HAP-1 (cell line): Measurements from ENCODE around the gene VPS4A.
"Not testable (repeated sequence)": the region's sequence is repeated elsewhere in the genome, so short reads cannot be mapped to it uniquely, and the experiment has no call there.

ENCODE experiments used
- DNase-seq, 2 experiments: peaks; one replicate each; pipeline ENCODE4 v3.0.0-alpha.2; 2016 to 2020; ENCODE audit warnings: low spot score in 2 of 2
- H3K27me3 ChIP-seq: fragments of 250-450 bp; sonication (Bioruptor Pico); 2 replicates; pipeline ENCODE4 v1.5.1; 2020; ENCODE audit warnings: low read depth, mild to moderate bottlenecking, moderate library complexity
- H3K36me3 ChIP-seq: fragments of 250-450 bp; sonication (Bioruptor Pico); replicated peaks from 2 replicates; pipeline ENCODE4 v1.5.1; 2020; ENCODE audit warnings: mild to moderate bottlenecking
- H3K4me1 ChIP-seq: fragments of 250-450 bp; sonication (Bioruptor Pico); 2 replicates; pipeline ENCODE4 v1.5.1; 2020; ENCODE audit warnings: mild to moderate bottlenecking
- H3K4me3 ChIP-seq: fragments of 250-450 bp; sonication (Bioruptor Pico); 2 replicates; pipeline ENCODE4 v1.5.1; 2020; ENCODE audit warnings: mild to moderate bottlenecking, moderate library complexity
- H3K9me3 ChIP-seq: fragments of 250-450 bp; sonication (Bioruptor Pico); 2 replicates; pipeline ENCODE4 v1.5.1; 2020; ENCODE audit warnings: mild to moderate bottlenecking, moderate library complexity
- in situ Hi-C: fragments of 300-500 bp; cut with MboI; formaldehyde crosslinking; loops from 3 replicates; pipeline ENCODE4 v1.14.3; 2020; ENCODE audit warnings: low sequenced_read_pairs, inconsistent platforms, mixed read lengths

VPS4A gene

GRCh38 chr16:69291657-69292056 lies 19.5 kb upstream of the VPS4A start:
- in situ Hi-C loops, H3K4me1 ChIP-seq, DNase-seq: not testable (repeated sequence)

GRCh38 chr16:69293401-69293800 lies 17.7 kb upstream of the VPS4A start:
- H3K9me3 ChIP-seq, result no peaks in the 10 kb centered on the region
- H3K36me3 ChIP-seq, result no peaks in the 10 kb centered on the region
- no peaks in the 10 kb centered on the region for H3K4me1 ChIP-seq
- in situ Hi-C loops, result no loop called here
- no peaks in the 10 kb centered on the region for H3K27me3 ChIP-seq
- H3K4me3 ChIP-seq, result no peak overlapping the region
- no peak for DNase-seq

More at GRCh38 chr16:69291657-69292056, 19.5 kb upstream of the VPS4A start:
- H3K27me3 ChIP-seq, H3K36me3 ChIP-seq, H3K9me3 ChIP-seq, H3K4me3 ChIP-seq: not testable (repeated sequence)

- Histone ChIP-seq H3K9me3 (no peaks in the 10 kb centered on the region), H3K4me3 (no peak overlapping the region), H3K4me1 (no peaks in the 10 kb centered on the region), H3K36me3 (no peaks in the 10 kb centered on the region), H3K27me3 (no peaks in the 10 kb centered on the region)
- DNase-seq, result no peak
- in situ Hi-C loops, result no loop called here
These were observed 17.1 kb upstream of the VPS4A start for GRCh38 chr16:69294051-69294450.

GRCh38 chr16:69296771-69297170 lies 14.4 kb upstream of the VPS4A start:
- H3K4me3 ChIP-seq, in situ Hi-C loops, H3K9me3 ChIP-seq, H3K4me1 ChIP-seq, H3K36me3 ChIP-seq, H3K27me3 ChIP-seq, DNase-seq: not testable (repeated sequence)

GRCh38 chr16:69298261-69298660 lies 12.9 kb upstream of the VPS4A start:
- peaks cover 9% of the 10 kb centered on the region for H3K36me3 ChIP-seq
- no peaks in the 10 kb centered on the region for H3K9me3 ChIP-seq
- in situ Hi-C loops, result no loop called here
- no peak overlapping the region for H3K4me3 ChIP-seq
- DNase-seq, result no peak
- no peaks in the 10 kb centered on the region for H3K27me3 ChIP-seq
- H3K4me1 ChIP-seq, result no peaks in the 10 kb centered on the region

GRCh38 chr16:69301187-69301586 lies 10.0 kb upstream of the VPS4A start:
- no peak overlapping the region for H3K4me3 ChIP-seq
- no peaks in the 10 kb centered on the region for H3K9me3 ChIP-seq
- in situ Hi-C loops, result no loop called here
- H3K4me1 ChIP-seq, result peaks cover 3% of the 10 kb centered on the region; the same call in 1 of the 2 replicates
- no peak for DNase-seq
- H3K36me3 ChIP-seq, result peaks cover 9% of the 10 kb centered on the region
- H3K27me3 ChIP-seq, result no peaks in the 10 kb centered on the region

- Histone ChIP-seq H3K9me3 (no peaks in the 10 kb centered on the region), H3K27me3 (no peaks in the 10 kb centered on the region), H3K36me3 (peaks cover 9% of the 10 kb centered on the region), H3K4me3 (no peak overlapping the region), H3K4me1 (peaks cover 3% of the 10 kb centered on the region; the same call in 1 of the 2 replicates)
- no peak for DNase-seq
- in situ Hi-C loops, result no loop called here
These were observed 9.3 kb upstream of the VPS4A start for GRCh38 chr16:69301861-69302260.

GRCh38 chr16:69302301-69302700 lies 8.8 kb upstream of the VPS4A start:
- Histone ChIP-seq H3K36me3 (peaks cover 9% of the 10 kb centered on the region), H3K4me1 (peaks cover 3% of the 10 kb centered on the region; the same call in 1 of the 2 replicates), H3K27me3 (no peaks in the 10 kb centered on the region), H3K4me3 (no peak overlapping the region), H3K9me3 (no peaks in the 10 kb centered on the region)
- in situ Hi-C loops, result no loop called here
- no peak for DNase-seq

- H3K27me3 ChIP-seq, result no peaks in the 10 kb centered on the region
- peaks cover 7% of the 10 kb centered on the region for H3K4me1 ChIP-seq
- H3K4me3 ChIP-seq, result no peak overlapping the region
- H3K9me3 ChIP-seq, result no peaks in the 10 kb centered on the region
- H3K36me3 ChIP-seq, result no peaks in the 10 kb centered on the region
- in situ Hi-C loops, result no loop called here
- DNase-seq, result no peak
These were observed 5.1 kb upstream of the VPS4A start for GRCh38 chr16:69306031-69306430.

- DNase-seq, result no peak
- Histone ChIP-seq H3K4me1 (peaks cover 7% of the 10 kb centered on the region), H3K4me3 (no peak overlapping the region), H3K9me3 (no peaks in the 10 kb centered on the region), H3K27me3 (no peaks in the 10 kb centered on the region), H3K36me3 (peaks cover 6% of the 10 kb centered on the region; the same call in 1 of the 2 replicates)
- in situ Hi-C loops, result no loop called here
These were observed 4.1 kb upstream of the VPS4A start for GRCh38 chr16:69307091-69307490.

GRCh38 chr16:69307856-69308255 lies 3.3 kb upstream of the VPS4A start:
- Histone ChIP-seq H3K9me3 (no peaks in the 10 kb centered on the region), H3K27me3 (no peaks in the 10 kb centered on the region), H3K4me3 (no peak overlapping the region), H3K4me1 (peaks cover 7% of the 10 kb centered on the region), H3K36me3 (peaks cover 6% of the 10 kb centered on the region; the same call in 1 of the 2 replicates)
- in situ Hi-C loops, result no loop called here
- DNase-seq, result no peak

- H3K36me3 ChIP-seq, result peaks cover 13% of the 10 kb centered on the region
- H3K4me3 ChIP-seq, result no peak overlapping the region
- DNase-seq, result no peak
- H3K27me3 ChIP-seq, result no peaks in the 10 kb centered on the region
- no peaks in the 10 kb centered on the region for H3K9me3 ChIP-seq
- in situ Hi-C loops, result no loop called here
- H3K4me1 ChIP-seq, result peaks cover 7% of the 10 kb centered on the region
These were observed 1.8 kb upstream of the VPS4A start for GRCh38 chr16:69309316-69309715.

GRCh38 chr16:69311533-69312387 lies 610 bp downstream of the VPS4A start:
- Histone ChIP-seq H3K4me3 (peak overlapping the region; percentile 83), H3K36me3 (peaks cover 37% of the 10 kb centered on the region), H3K9me3 (no peaks in the 10 kb centered on the region), H3K4me1 (peaks cover 3% of the 10 kb centered on the region), H3K27me3 (no peaks in the 10 kb centered on the region)
- in situ Hi-C loops, result no loop called here
- DNase-seq, result peak in 1 of 2 experiments; percentile 63

- in situ Hi-C loops, result no loop called here
- Histone ChIP-seq H3K9me3 (no peaks in the 10 kb centered on the region), H3K27me3 (no peaks in the 10 kb centered on the region), H3K4me3 (no peak overlapping the region), H3K36me3 (peaks cover 51% of the 10 kb centered on the region), H3K4me1 (peaks cover 3% of the 10 kb centered on the region)
- DNase-seq, result no peak
These were observed 2.3 kb downstream of the VPS4A start for GRCh38 chr16:69313469-69313868.
